Keratinocyte (primary cell): ENCODE data around the gene FASTKD1. TPM values are rescaled to one million over a fixed set of nuclear protein-coding genes. Genes with fewer than 3 reads are reported as not detected.

Experiments
- DNase-seq: peaks from one replicate; pipeline ENCODE4 v3.0.0-alpha.2; 2011; ENCODE audit warnings: low read depth, missing footprints, low spot score
- FAIRE-seq: peaks from 2 replicates; lab custom pipeline; 2011; peaks lifted over from hg19 to GRCh38; lab: Jason Lieb, UNC
- H2AFZ ChIP-seq: 2 replicates; pipeline ENCODE4 v1.6.0; 2012; ENCODE audit warnings: low read length, control low read depth, inconsistent platforms; ENCODE audit not compliant: control insufficient read depth
- H3K27ac ChIP-seq: 2 replicates; pipeline ENCODE4 v1.5.1; 2011; ENCODE audit warnings: low read length; ENCODE audit not compliant: control insufficient read depth, insufficient read depth
- H3K27me3 ChIP-seq: 3 replicates; pipeline ENCODE4 v1.6.0; 2011; ENCODE audit warnings: low read length; ENCODE audit not compliant: control insufficient read depth, insufficient read depth; ENCODE audit errors: extremely low read depth
- H3K36me3 ChIP-seq, 2 experiments: 2 replicates in 1 of 2; 3 replicates in 1 of 2; pipeline ENCODE4 v1.5.1; 2011; ENCODE audit warnings: low read length in 2 of 2, mild to moderate bottlenecking in 1 of 2; ENCODE audit not compliant: control insufficient read depth in 2 of 2, insufficient read depth in 2 of 2; ENCODE audit errors: extremely low read depth in 1 of 2
- H3K4me1 ChIP-seq: 3 replicates; pipeline ENCODE4 v1.5.1; 2011; ENCODE audit warnings: low read length; ENCODE audit not compliant: control insufficient read depth, insufficient read depth; ENCODE audit errors: extremely low read depth
- H3K4me2 ChIP-seq: 3 replicates; pipeline ENCODE4 v1.6.0; 2011; ENCODE audit warnings: low read depth, low read length; ENCODE audit not compliant: control insufficient read depth, insufficient read depth; ENCODE audit errors: extremely low read depth
- H3K4me3 ChIP-seq, 3 experiments: fragments of 200-600 bp in 1 of 3; sonication (generic) in 1 of 3; 2 replicates in 2 of 3; 3 replicates in 1 of 3; pipeline ENCODE4 v1.5.1; 2011 to 2016; ENCODE audit warnings: low read length in 3 of 3, mild to moderate bottlenecking in 3 of 3, control low read depth in 2 of 3, inconsistent platforms in 1 of 3, low read depth in 1 of 3, mixed read lengths in 1 of 3, mixed run types in 1 of 3, moderate library complexity in 1 of 3; ENCODE audit not compliant: control insufficient read depth in 2 of 3, insufficient read depth in 2 of 3; ENCODE audit errors: extremely low read depth in 1 of 3
- H3K79me2 ChIP-seq: 2 replicates; pipeline ENCODE4 v1.6.0; 2012; ENCODE audit warnings: low read length; ENCODE audit not compliant: control insufficient read depth, insufficient read depth
- H3K9ac ChIP-seq: 3 replicates; pipeline ENCODE4 v1.6.0; 2011; ENCODE audit warnings: low read length; ENCODE audit not compliant: control insufficient read depth, insufficient read depth; ENCODE audit errors: extremely low read depth
- H3K9me1 ChIP-seq: 3 replicates; pipeline ENCODE4 v1.6.0; 2011; ENCODE audit warnings: low read length; ENCODE audit not compliant: control insufficient read depth, insufficient read depth; ENCODE audit errors: extremely low read depth
- H3K9me3 ChIP-seq: 2 replicates; pipeline ENCODE4 v1.5.1; 2012; ENCODE audit warnings: low read depth, low read length; ENCODE audit not compliant: control insufficient read depth
- H4K20me1 ChIP-seq: 3 replicates; pipeline ENCODE4 v1.6.0; 2011; ENCODE audit warnings: low read length; ENCODE audit not compliant: control insufficient read depth, insufficient read depth; ENCODE audit errors: extremely low read depth
- CTCF ChIP-seq, 3 experiments: IDR thresholded peaks in 1 of 3; conservative IDR thresholded peaks in 1 of 3; optimal IDR thresholded peaks in 1 of 3; 2 replicates in 2 of 3; 3 replicates in 1 of 3; pipeline versions ENCODE3 to v1.5.1; 2011; ENCODE audit warnings: low read length in 3 of 3, mild to moderate bottlenecking in 3 of 3, moderate library complexity in 2 of 3, control low read depth in 1 of 3, inconsistent platforms in 1 of 3; ENCODE audit not compliant: insufficient read depth in 2 of 3; ENCODE audit errors: extremely low read depth in 1 of 3
- EZH2 ChIP-seq: IDR thresholded peaks from one replicate; pipeline ENCODE4 v1.6.1; 2012; ENCODE audit warnings: inconsistent platforms, mild to moderate bottlenecking, low read length, moderate library complexity
- dilution Hi-C: fragments of 300-500 bp; cut with MboI; formaldehyde crosslinking; loops from one replicate; pipeline ENCODE4 v1.7.0; 2020; ENCODE audit warnings: low sequenced_read_pairs; ENCODE audit not compliant: extremely low pct_ligation_motif_present
- polyA plus RNA-seq, 5 experiments: library from polyadenylated mRNA; depleted of rRNA in 3 of 5; stranded (reverse) in 3 of 5; stranded (forward) in 1 of 5; unstranded in 1 of 5; fragments of >200 nt; gene quantifications; 1 replicate in 1 of 5; 2 replicates in 3 of 5; 3 replicates in 1 of 5; pipeline versions ENCODE4 v1.2.1 to v1.2.3, GENCODE V29; 2011 to 2012; ENCODE audit warnings: missing spikeins in 2 of 5, low read depth in 1 of 5, low replicate concordance in 1 of 5

FASTKD1 gene
- polyA plus RNA-seq, 1 donor (not counting 4 experiments of a cell fraction or from before 2014, with no cell fraction given): 41.7 TPM

DNA sequence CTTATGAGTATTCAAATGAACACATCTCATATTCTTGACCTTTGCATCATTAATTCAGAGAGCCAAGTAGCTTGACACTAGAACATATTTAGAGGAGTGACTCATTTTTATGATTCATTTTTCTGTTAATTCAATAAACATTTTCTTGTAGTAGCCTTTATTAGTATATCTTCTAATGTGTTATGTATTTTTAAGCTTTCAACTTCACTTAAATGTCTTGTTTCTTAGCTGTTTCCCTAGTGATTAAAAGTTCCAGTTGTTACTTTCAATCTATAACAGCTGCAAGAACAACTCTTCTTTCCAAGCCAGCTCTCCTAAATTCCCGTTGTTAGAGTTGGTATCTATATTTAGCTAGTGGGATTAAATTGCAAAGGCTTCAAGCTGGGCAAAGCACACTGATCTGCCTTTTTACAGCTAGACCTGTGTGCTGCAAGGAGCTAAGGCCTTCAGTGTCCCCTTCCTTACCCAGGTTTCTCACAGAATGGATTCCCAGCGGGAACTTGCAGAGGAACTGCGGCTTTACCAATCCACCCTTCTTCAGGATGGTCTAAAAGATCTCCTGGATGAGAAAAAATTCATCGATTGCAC lies 64.3 kb downstream of the FASTKD1 start, which contains the start of gene KLHL41:
KLHL41 (plus strand) TSS at position 405 of the 588 bp plus-strand sequence; CDS start at position 482, 77 bp downstream.
- no peak within 1 kb of the TSS for H3K4me2 ChIP-seq
- H3K27ac ChIP-seq: no peak within 1 kb of the TSS
- DNase-seq: no peak
- dilution Hi-C loops: no loop called here
- H3K79me2 ChIP-seq: no peaks in the 10 kb centered on the region
- no peak within 1 kb of the TSS for H2AFZ ChIP-seq
- peaks cover 5% of the 10 kb centered on the region for H3K4me1 ChIP-seq
- H3K4me3 ChIP-seq: no peak within 1 kb of the TSS
- no peak within 1 kb of the TSS for H3K9ac ChIP-seq
- TF ChIP-seq CTCF (optimal IDR thresholded peaks at IDR 0.05 in 1 of 3, IDR thresholded peaks at IDR 0.05 in 1 of 3, conservative IDR thresholded peaks at IDR 0.05 in 1 of 3; ENCODE audit: extremely low read depth in 1 of 3, insufficient read depth in 2 of 3, low read length in 3 of 3) (no peak), EZH2 (no peak)
- H4K20me1 ChIP-seq: no peaks in the 10 kb centered on the region
- H3K9me1 ChIP-seq: no peaks in the 10 kb centered on the region
- no peaks in the 10 kb centered on the region for H3K27me3 ChIP-seq
- no peak for FAIRE-seq
- no peaks in the 10 kb centered on the region for H3K36me3 ChIP-seq
- H3K9me3 ChIP-seq: no peaks in the 10 kb centered on the region

DNA sequence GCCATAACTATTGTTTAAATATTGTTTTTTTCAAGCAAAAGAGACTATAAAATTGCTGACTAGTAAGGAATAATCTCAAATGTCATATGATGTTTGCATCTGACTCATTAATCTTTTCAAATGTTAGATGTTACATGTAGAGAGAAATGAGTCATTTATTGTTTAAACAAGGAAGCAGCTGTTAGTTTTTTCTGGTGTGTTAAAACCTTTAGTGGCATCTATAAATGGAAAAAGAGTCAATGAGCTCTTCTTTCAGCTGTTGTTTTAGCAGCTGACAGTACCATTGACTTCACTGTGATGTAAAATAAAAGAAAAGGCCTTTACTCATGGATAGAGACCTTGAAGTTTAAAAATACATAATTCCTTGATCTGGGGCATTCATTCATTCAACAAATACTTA lies 66.0 kb downstream of the FASTKD1 start:
- Histone ChIP-seq H3K4me3 (no peak overlapping the region), H3K27ac (peak overlapping the region; percentile 62), H4K20me1 (no peaks in the 10 kb centered on the region), H2AFZ (no peak overlapping the region), H3K9ac (no peak overlapping the region), H3K4me2 (no peak overlapping the region), H3K9me3 (no peaks in the 10 kb centered on the region), H3K9me1 (no peaks in the 10 kb centered on the region), H3K79me2 (no peaks in the 10 kb centered on the region), H3K36me3 (no peaks in the 10 kb centered on the region), H3K27me3 (no peaks in the 10 kb centered on the region), H3K4me1 (peaks cover 5% of the 10 kb centered on the region)
- dilution Hi-C loops: no loop called here
- no peak for DNase-seq
- FAIRE-seq: no peak
- no peak for TF ChIP-seq CTCF (optimal IDR thresholded peaks at IDR 0.05 in 1 of 3, IDR thresholded peaks at IDR 0.05 in 1 of 3, conservative IDR thresholded peaks at IDR 0.05 in 1 of 3; ENCODE audit: extremely low read depth in 1 of 3, insufficient read depth in 2 of 3, low read length in 3 of 3)
- no peak for TF ChIP-seq EZH2
